ENCODE measurements around the gene HACD4. TPM values are rescaled to one million over a fixed set of nuclear protein-coding genes. Genes with fewer than 3 reads are reported as not detected.

Gene HACD4
- total RNA-seq, 2 experiments from 2014 or later, result not detected

GRCh38 chr9:21077781-21078180 is 46.3 kb upstream of the HACD4 start, which contains the start of gene IFNB1:
IFNB1 (minus strand) TSS chr9:21077942; CDS start chr9:21077869, 73 bp downstream.
- intact Hi-C loops (cut with micrococcal nuclease; ENCODE audit: unreplicated experiment), result loop anchor here (1.0 kb wide), 1 partner anchor 34 kb away; no protein-coding TSS in a partner anchor
- no peak within 1 kb of the TSS for H3K27ac ChIP-seq (ENCODE audit: low read depth, low read length, poor library complexity, severe bottlenecking)
- no peaks in the 10 kb centered on the region for H3K4me1 ChIP-seq (ENCODE audit: insufficient read depth, low read length, poor library complexity, severe bottlenecking)
- no peaks in the 10 kb centered on the region for H3K79me2 ChIP-seq (ENCODE audit: insufficient read depth, low read depth, low read length)
- H3K9me3 ChIP-seq (ENCODE audit: low read length), result no peaks in the 10 kb centered on the region
- no peaks in the 10 kb centered on the region for H4K20me1 ChIP-seq (ENCODE audit: insufficient read depth, low read length)
- peak within 1 kb of the TSS; percentile 90 for H2AFZ ChIP-seq (ENCODE audit: low read length)
- H3K4me3 ChIP-seq (ENCODE audit: low read depth, low read length, poor library complexity, severe bottlenecking), result no peak within 1 kb of the TSS
- no peak for DNase-seq (ENCODE audit: low spot score)
- TF ChIP-seq, protein P1, sequence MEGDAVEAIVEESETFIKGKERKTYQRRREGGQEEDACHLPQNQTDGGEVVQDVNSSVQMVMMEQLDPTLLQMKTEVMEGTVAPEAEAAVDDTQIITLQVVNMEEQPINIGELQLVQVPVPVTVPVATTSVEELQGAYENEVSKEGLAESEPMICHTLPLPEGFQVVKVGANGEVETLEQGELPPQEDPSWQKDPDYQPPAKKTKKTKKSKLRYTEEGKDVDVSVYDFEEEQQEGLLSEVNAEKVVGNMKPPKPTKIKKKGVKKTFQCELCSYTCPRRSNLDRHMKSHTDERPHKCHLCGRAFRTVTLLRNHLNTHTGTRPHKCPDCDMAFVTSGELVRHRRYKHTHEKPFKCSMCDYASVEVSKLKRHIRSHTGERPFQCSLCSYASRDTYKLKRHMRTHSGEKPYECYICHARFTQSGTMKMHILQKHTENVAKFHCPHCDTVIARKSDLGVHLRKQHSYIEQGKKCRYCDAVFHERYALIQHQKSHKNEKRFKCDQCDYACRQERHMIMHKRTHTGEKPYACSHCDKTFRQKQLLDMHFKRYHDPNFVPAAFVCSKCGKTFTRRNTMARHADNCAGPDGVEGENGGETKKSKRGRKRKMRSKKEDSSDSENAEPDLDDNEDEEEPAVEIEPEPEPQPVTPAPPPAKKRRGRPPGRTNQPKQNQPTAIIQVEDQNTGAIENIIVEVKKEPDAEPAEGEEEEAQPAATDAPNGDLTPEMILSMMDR (conservative IDR thresholded peaks at IDR 0.05; ENCODE audit: low read length), result no peak
- TF ChIP-seq EZH2phosphoT487 (IDR thresholded peaks at IDR 0.05; ENCODE audit: borderline replicate concordance, low read depth, low read length), result no peak
- no TSS peak for BruUV-seq (replicated peaks)
- no peak within 1 kb of the TSS for H3K4me2 ChIP-seq (ENCODE audit: low read length)
- ChIA-PET POLR2A (interaction anchor here (0.7 to 1.9 kb wide), 4 partner anchors 9 to 1418 kb away, joined by 3 to 7 read pairs (median 5); no protein-coding TSS in a partner anchor), CTCF (ENCODE audit: unreplicated experiment) (no interaction called here)
- no peaks in the 10 kb centered on the region for H3K36me3 ChIP-seq (ENCODE audit: insufficient read depth, low read length)
- no peaks in the 10 kb centered on the region for H3K9me2 ChIP-seq (ENCODE audit: insufficient read depth, low read length)

GRCh38 chr9:21075484-21075883 is 44.0 kb upstream of the HACD4 start:
- no peaks in the 10 kb centered on the region for H3K36me3 ChIP-seq (ENCODE audit: insufficient read depth, low read length)
- H4K20me1 ChIP-seq (ENCODE audit: insufficient read depth, low read length), result no peaks in the 10 kb centered on the region
- intact Hi-C loops (cut with micrococcal nuclease; ENCODE audit: unreplicated experiment), result no loop called here
- no TSS peak for BruUV-seq (replicated peaks)
- H3K79me2 ChIP-seq (ENCODE audit: insufficient read depth, low read depth, low read length), result no peaks in the 10 kb centered on the region
- H2AFZ ChIP-seq (ENCODE audit: low read length), result no peak overlapping the region
- H3K4me1 ChIP-seq (ENCODE audit: insufficient read depth, low read length, poor library complexity, severe bottlenecking), result no peaks in the 10 kb centered on the region
- ChIA-PET POLR2A (interaction anchor here (0.7 kb wide), 1 partner anchor 1502 kb away, joined by 4 read pairs; no protein-coding TSS in a partner anchor), CTCF (ENCODE audit: unreplicated experiment) (no interaction called here)
- H3K27ac ChIP-seq (ENCODE audit: low read depth, low read length, poor library complexity, severe bottlenecking), result no peak overlapping the region
- no peaks in the 10 kb centered on the region for H3K9me2 ChIP-seq (ENCODE audit: insufficient read depth, low read length)
- no peak overlapping the region for H3K4me2 ChIP-seq (ENCODE audit: low read length)
- TF ChIP-seq EZH2phosphoT487 (IDR thresholded peaks at IDR 0.05; ENCODE audit: borderline replicate concordance, low read depth, low read length), result no peak
- TF ChIP-seq, protein P1 (conservative IDR thresholded peaks at IDR 0.05; ENCODE audit: low read length), result 0 out of 2 replicates have a peak, but pooled peaks have one; percentile 32
- no peak for DNase-seq (ENCODE audit: low spot score)
- H3K9me3 ChIP-seq (ENCODE audit: low read length), result no peaks in the 10 kb centered on the region
- H3K4me3 ChIP-seq (ENCODE audit: low read depth, low read length, poor library complexity, severe bottlenecking), result no peak overlapping the region

GRCh38 chr9:21070906-21071305 is 39.5 kb upstream of the HACD4 start:
- H4K20me1 ChIP-seq (ENCODE audit: insufficient read depth, low read length), result no peaks in the 10 kb centered on the region
- no peaks in the 10 kb centered on the region for H3K79me2 ChIP-seq (ENCODE audit: insufficient read depth, low read depth, low read length)
- H3K4me1 ChIP-seq (ENCODE audit: insufficient read depth, low read length, poor library complexity, severe bottlenecking), result no peaks in the 10 kb centered on the region
- H2AFZ ChIP-seq (ENCODE audit: low read length), result no peak overlapping the region
- no peak overlapping the region for H3K27ac ChIP-seq (ENCODE audit: low read depth, low read length, poor library complexity, severe bottlenecking)
- no peaks in the 10 kb centered on the region for H3K9me2 ChIP-seq (ENCODE audit: insufficient read depth, low read length)
- intact Hi-C loops (cut with micrococcal nuclease; ENCODE audit: unreplicated experiment), result no loop called here
- H3K4me2 ChIP-seq (ENCODE audit: low read length), result no peak overlapping the region
- POLR2A ChIA-PET, result interaction anchor here (1.2 kb wide), 1 partner anchor 11 kb away, joined by 3 read pairs; no protein-coding TSS in a partner anchor
- H3K9me3 ChIP-seq (ENCODE audit: low read length), result no peaks in the 10 kb centered on the region
- no peaks in the 10 kb centered on the region for H3K36me3 ChIP-seq (ENCODE audit: insufficient read depth, low read length)
- no peak overlapping the region for H3K4me3 ChIP-seq (ENCODE audit: low read depth, low read length, poor library complexity, severe bottlenecking)
- no TSS peak for BruUV-seq (replicated peaks)
- DNase-seq (ENCODE audit: low spot score), result no peak
- CTCF ChIA-PET (ENCODE audit: unreplicated experiment), result no interaction called here
- TF ChIP-seq, protein P1 (conservative IDR thresholded peaks at IDR 0.05; ENCODE audit: low read length), result no peak
- no peak for TF ChIP-seq EZH2phosphoT487 (IDR thresholded peaks at IDR 0.05; ENCODE audit: borderline replicate concordance, low read depth, low read length)

Measured in OCI-LY7 (cell line).